Activated naive CD4-positive, alpha-beta T cell treated with anti-CD3 and anti-CD28 coated beads for 36 hours (primary cell): ENCODE results near the gene DNAL1. TPM values are rescaled to one million over a fixed set of nuclear protein-coding genes. Genes with fewer than 3 reads are reported as not detected.
"Not testable (repeated sequence)": the region's sequence is repeated elsewhere in the genome, so short reads cannot be mapped to it uniquely, and the experiment has no call there.

Source experiments
- CTCF ChIA-PET: fragments of 350-600 bp; sonication (Branson Sonifier 250); formaldehyde crosslinking; loops from one replicate; lab custom pipeline; 2021; ENCODE audit warnings: antibody characterized with exemption; lab: Charles Lee
- DNase-seq: peaks from one replicate; pipeline ENCODE4 v3.0.0-alpha.2; 2020
- H3K27ac Mint-ChIP-seq: one replicate; pipeline ENCODE4 v1.8.0; 2021; ENCODE audit warnings: mild to moderate bottlenecking, mixed read lengths
- H3K27me3 Mint-ChIP-seq: one replicate; pipeline ENCODE4 v1.8.0; 2021; ENCODE audit warnings: low read depth, mixed read lengths
- H3K36me3 Mint-ChIP-seq: one replicate; pipeline ENCODE4 v1.8.0; 2021; ENCODE audit warnings: low read depth, mixed read lengths
- H3K4me1 Mint-ChIP-seq: one replicate; pipeline ENCODE4 v1.8.0; 2021; ENCODE audit warnings: low read depth, mixed read lengths
- H3K4me3 Mint-ChIP-seq: one replicate; pipeline ENCODE4 v1.8.0; 2021; ENCODE audit warnings: mild to moderate bottlenecking, moderate library complexity, mixed read lengths
- H3K9me3 Mint-ChIP-seq: one replicate; pipeline ENCODE4 v1.8.0; 2021; ENCODE audit warnings: mixed read lengths
- intact Hi-C: fragments of 100-400 bp; cut with micrococcal nuclease; formaldehyde crosslinking; loops from one replicate; pipeline ENCODE4 v1.15.1; 2023
- total RNA-seq, 2 experiments: library from RNA; stranded (reverse); gene quantifications; one replicate each; pipeline ENCODE4 v1.2.3, GENCODE V29; 2021

The DNAL1 gene
- total RNA-seq, 2 experiments from 2014 or later, result 4.4 TPM

DNA sequence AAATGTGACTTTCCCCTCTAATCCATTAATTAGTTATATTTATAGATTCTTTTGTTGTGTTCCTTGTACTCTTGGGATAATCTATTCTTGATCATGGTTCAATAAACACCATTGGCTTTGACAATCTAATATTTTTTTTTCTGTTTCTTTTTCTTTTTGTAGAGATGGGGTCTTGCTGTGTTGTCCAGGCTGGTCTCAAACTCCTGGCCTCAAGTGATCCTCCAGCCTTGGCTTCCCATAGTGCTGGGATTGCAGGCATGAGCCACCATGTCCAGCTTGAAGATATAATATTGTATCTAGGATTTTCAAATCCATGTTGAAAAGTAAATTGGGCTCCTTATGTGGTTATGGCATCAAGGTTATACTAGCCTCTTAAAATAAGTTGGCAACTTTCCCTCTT, 6.2 kb downstream of the DNAL1 start:
- H3K36me3 Mint-ChIP-seq, result peaks cover 5% of the 10 kb centered on the region
- intact Hi-C loops, result no loop called here

DNA sequence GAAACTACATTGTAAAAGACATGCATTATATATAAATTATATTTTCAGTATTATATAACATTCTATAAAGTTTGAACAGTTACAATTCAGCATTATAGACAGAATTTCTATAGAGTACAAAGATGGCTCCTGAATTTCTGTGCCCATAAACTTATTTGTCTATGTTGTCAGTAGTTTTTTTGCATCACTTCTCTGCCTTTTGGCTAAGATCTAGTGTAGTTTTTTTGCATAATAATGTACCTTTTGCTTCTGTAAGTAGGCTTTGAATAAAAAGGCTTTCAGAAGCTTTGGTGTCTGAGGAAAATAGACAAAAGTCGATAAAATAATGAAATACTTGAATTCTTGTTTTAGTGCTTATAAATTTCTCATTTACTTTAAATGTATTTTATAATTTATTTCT, 11.1 kb downstream of the DNAL1 start:
- Mint-ChIP-seq H3K9me3 (no peaks in the 10 kb centered on the region), H3K4me3 (no peak overlapping the region), H3K27ac (no peak overlapping the region), H3K4me1 (no peaks in the 10 kb centered on the region), H3K27me3 (no peaks in the 10 kb centered on the region), H3K36me3 (peaks cover 9% of the 10 kb centered on the region)
- intact Hi-C loops, result no loop called here
- CTCF ChIA-PET, result no interaction called here
- no peak for DNase-seq

More for the DNA sequence above, 6.2 kb downstream of the DNAL1 start:
- Mint-ChIP-seq H3K27ac (no peak overlapping the region), H3K9me3 (no peaks in the 10 kb centered on the region), H3K4me3 (no peak overlapping the region), H3K4me1 (peaks cover 2% of the 10 kb centered on the region), H3K27me3 (no peaks in the 10 kb centered on the region)
- no peak for DNase-seq
- CTCF ChIA-PET, result interaction anchor here (1.3 kb wide), 1 partner anchor 60 kb away, joined by 3 read pairs; no protein-coding TSS in a partner anchor

DNA sequence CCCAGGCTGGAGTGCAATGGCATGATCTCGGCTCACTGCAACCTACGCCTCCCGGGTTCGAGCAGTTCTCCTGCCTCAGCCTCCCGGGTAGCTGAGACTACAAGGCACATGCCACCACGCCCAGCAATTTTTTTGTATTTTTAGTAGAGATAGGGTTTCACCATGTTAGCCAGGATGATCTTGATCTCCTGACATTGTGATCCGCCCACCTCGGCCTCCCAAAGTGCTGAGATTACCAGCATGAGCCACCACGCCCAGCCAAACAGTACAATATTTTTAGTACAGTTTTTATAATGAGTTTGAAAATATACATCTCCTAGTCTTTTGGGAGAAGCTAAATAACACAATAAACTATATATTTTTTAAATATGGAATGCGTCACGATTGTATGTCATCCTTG, 14.4 kb downstream of the DNAL1 start:
- intact Hi-C loops, H3K4me1 Mint-ChIP-seq, CTCF ChIA-PET, DNase-seq, H3K36me3 Mint-ChIP-seq, H3K27ac Mint-ChIP-seq, H3K9me3 Mint-ChIP-seq, H3K4me3 Mint-ChIP-seq, H3K27me3 Mint-ChIP-seq: not testable (repeated sequence)

- no peak overlapping the region for H3K4me3 Mint-ChIP-seq
- H3K27ac Mint-ChIP-seq, result no peak overlapping the region
- no peak for DNase-seq
- peaks cover 2% of the 10 kb centered on the region for H3K4me1 Mint-ChIP-seq
- CTCF ChIA-PET, result interaction anchor here (0.8 kb wide), 1 partner anchor 152 kb away, joined by 3 read pairs; no protein-coding TSS in a partner anchor
- H3K36me3 Mint-ChIP-seq, result peaks cover 8% of the 10 kb centered on the region
- intact Hi-C loops, result no loop called here
- H3K9me3 Mint-ChIP-seq, result no peaks in the 10 kb centered on the region
- H3K27me3 Mint-ChIP-seq, result no peaks in the 10 kb centered on the region
These were observed 15.7 kb downstream of the DNAL1 start for GRCh38 chr14:73660511-73660910.

GRCh38 chr14:73661872-73662271, 17.1 kb downstream of the DNAL1 start:
- CTCF ChIA-PET, result no interaction called here
- H3K9me3 Mint-ChIP-seq, result no peaks in the 10 kb centered on the region
- H3K27me3 Mint-ChIP-seq, result no peaks in the 10 kb centered on the region
- no peak for DNase-seq
- peaks cover 2% of the 10 kb centered on the region for H3K4me1 Mint-ChIP-seq
- intact Hi-C loops, result no loop called here
- no peak overlapping the region for H3K27ac Mint-ChIP-seq
- no peak overlapping the region for H3K4me3 Mint-ChIP-seq
- peaks cover 8% of the 10 kb centered on the region for H3K36me3 Mint-ChIP-seq

- CTCF ChIA-PET, result interaction anchor here (0.6 kb wide), 1 partner anchor 163 kb away, joined by 5 read pairs; no protein-coding TSS in a partner anchor
- H3K27me3 Mint-ChIP-seq, result no peaks in the 10 kb centered on the region
- DNase-seq, result no peak
- peaks cover 2% of the 10 kb centered on the region for H3K4me1 Mint-ChIP-seq
- H3K4me3 Mint-ChIP-seq, result no peak overlapping the region
- H3K27ac Mint-ChIP-seq, result no peak overlapping the region
- peaks cover 8% of the 10 kb centered on the region for H3K36me3 Mint-ChIP-seq
- intact Hi-C loops, result no loop called here
- no peaks in the 10 kb centered on the region for H3K9me3 Mint-ChIP-seq
These were observed 17.7 kb downstream of the DNAL1 start for GRCh38 chr14:73662487-73662943.

DNA sequence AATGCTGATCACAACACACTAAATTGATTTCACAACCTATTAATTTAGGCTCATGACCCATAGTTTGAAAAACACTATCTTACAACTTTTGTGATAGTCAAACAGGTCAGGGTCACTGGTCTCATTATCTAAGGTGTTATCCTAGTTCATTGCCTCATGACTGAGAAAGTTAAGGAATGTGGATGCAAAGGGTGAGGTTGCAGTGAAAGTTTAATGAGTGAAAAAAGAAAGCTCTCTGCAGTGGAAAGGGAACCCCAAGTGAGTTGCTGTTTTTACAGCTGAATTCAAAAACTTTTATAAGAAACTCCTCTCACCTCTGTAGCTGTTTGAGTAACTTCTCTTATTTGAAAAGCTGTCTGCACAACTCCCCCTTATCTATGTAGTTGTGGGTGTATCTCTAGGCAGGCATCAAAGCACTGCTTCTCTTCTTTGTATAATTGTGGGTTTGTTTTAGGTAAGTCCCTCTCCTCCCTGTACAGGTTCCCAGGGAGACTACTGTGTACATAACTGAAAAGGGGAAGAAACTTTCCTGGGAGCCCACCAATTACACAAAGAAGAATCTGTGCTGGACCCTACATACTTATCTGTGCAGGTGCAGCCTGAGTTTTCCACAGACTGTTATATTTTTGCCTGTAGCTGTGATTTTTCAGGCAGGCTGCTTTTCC, 18.9 kb downstream of the DNAL1 start:
- no peaks in the 10 kb centered on the region for H3K9me3 Mint-ChIP-seq
- DNase-seq, result no peak
- no peaks in the 10 kb centered on the region for H3K27me3 Mint-ChIP-seq
- H3K36me3 Mint-ChIP-seq, result peaks cover 8% of the 10 kb centered on the region
- H3K4me1 Mint-ChIP-seq, result peaks cover 2% of the 10 kb centered on the region
- intact Hi-C loops, result no loop called here
- no peak overlapping the region for H3K27ac Mint-ChIP-seq
- no peak overlapping the region for H3K4me3 Mint-ChIP-seq
- CTCF ChIA-PET, result interaction anchor here (0.6 kb wide), 1 partner anchor 13 kb away, joined by 3 read pairs; no protein-coding TSS in a partner anchor

GRCh38 chr14:73665130-73665529, 20.3 kb downstream of the DNAL1 start:
- CTCF ChIA-PET, result interaction anchor here (0.6 to 1.6 kb wide), 2 partner anchors 32 to 38 kb away, joined by 3 read pairs; no protein-coding TSS in a partner anchor
- H3K27me3 Mint-ChIP-seq, result no peaks in the 10 kb centered on the region
- H3K4me1 Mint-ChIP-seq, result peaks cover 2% of the 10 kb centered on the region
- intact Hi-C loops, result no loop called here
- no peak for DNase-seq
- H3K9me3 Mint-ChIP-seq, result no peaks in the 10 kb centered on the region
- no peak overlapping the region for H3K4me3 Mint-ChIP-seq
- H3K27ac Mint-ChIP-seq, result no peak overlapping the region
- H3K36me3 Mint-ChIP-seq, result peaks cover 8% of the 10 kb centered on the region

DNA sequence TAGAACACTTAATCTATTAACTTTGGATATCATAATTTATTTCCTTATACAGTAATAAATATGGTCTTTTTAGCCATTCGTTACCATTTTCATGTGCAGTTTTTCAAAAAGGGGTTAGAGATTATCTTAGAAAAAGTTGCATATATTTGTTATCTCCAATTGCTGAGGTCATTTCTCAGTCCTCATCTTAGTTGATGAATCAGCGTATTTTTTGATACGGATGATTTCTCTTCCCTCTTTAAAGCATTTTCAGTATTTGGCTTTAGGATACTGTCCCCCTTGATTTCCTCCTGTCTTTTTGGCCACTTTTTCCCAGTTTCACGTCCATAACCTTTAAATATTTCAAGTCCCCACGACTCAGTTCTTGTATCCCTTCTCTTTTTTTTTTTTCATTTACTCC, 21.8 kb downstream of the DNAL1 start:
- intact Hi-C loops, result no loop called here
- Mint-ChIP-seq H3K36me3 (peaks cover 5% of the 10 kb centered on the region), H3K4me1 (peaks cover 2% of the 10 kb centered on the region), H3K4me3 (no peak overlapping the region), H3K27me3 (no peaks in the 10 kb centered on the region), H3K9me3 (no peaks in the 10 kb centered on the region), H3K27ac (no peak overlapping the region)
- CTCF ChIA-PET, result no interaction called here
- no peak for DNase-seq

- DNase-seq, result no peak
- no peaks in the 10 kb centered on the region for H3K9me3 Mint-ChIP-seq
- CTCF ChIA-PET, result no interaction called here
- no peaks in the 10 kb centered on the region for H3K27me3 Mint-ChIP-seq
- peaks cover 2% of the 10 kb centered on the region for H3K4me1 Mint-ChIP-seq
- no peak overlapping the region for H3K27ac Mint-ChIP-seq
- peaks cover under 1% of the 10 kb centered on the region for H3K36me3 Mint-ChIP-seq
- no peak overlapping the region for H3K4me3 Mint-ChIP-seq
- intact Hi-C loops, result no loop called here
These were observed 23.1 kb downstream of the DNAL1 start for GRCh38 chr14:73667854-73668253.

DNA sequence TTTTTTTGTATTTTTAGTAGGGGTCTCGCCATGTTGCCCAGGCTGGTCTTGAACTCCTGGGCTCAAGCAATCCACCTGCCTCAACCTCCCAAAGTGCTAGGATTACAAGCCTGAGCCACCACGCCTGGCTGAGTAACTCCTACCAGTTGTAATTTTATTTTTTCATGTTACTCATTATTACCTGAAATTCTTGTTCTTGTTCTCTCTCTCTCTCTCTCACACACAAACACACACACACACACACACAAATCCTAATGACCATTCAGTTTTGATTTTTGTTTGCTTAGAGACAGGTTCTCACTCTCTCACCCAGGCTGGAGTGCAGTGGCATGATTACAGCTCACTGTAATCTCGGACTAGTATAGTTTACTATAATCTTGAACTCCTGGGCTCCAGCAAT, 30.2 kb downstream of the DNAL1 start:
- Mint-ChIP-seq H3K4me1 (no peaks in the 10 kb centered on the region), H3K27me3 (no peaks in the 10 kb centered on the region), H3K27ac (no peak overlapping the region), H3K4me3 (no peak overlapping the region), H3K36me3 (no peaks in the 10 kb centered on the region), H3K9me3 (no peaks in the 10 kb centered on the region)
- CTCF ChIA-PET, result interaction anchor here (0.7 to 0.8 kb wide), 2 partner anchors 202 to 1206 kb away, joined by 3 read pairs; no protein-coding TSS in a partner anchor
- intact Hi-C loops, result no loop called here
- no peak for DNase-seq

DNA sequence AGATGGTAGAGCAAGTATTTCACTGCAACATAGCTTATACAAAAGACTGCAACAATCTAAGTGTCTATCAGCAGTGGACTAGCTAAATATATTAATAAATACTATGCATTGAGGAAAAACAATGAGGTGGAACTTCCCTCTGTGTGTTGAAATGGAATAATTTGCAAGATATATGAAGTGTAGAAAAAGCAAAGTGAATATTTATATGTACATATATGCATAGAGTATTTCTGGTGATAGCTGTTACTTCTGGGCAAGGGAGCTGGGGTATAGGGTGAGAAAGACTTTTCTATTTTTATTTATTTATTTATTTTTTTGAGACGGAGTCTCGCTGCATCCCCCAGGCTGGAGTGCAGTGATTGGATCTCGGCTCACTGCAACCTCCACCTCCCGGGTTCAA, 33.9 kb downstream of the DNAL1 start:
- Mint-ChIP-seq H3K9me3 (no peaks in the 10 kb centered on the region), H3K36me3 (no peaks in the 10 kb centered on the region), H3K27ac (no peak overlapping the region), H3K27me3 (no peaks in the 10 kb centered on the region), H3K4me1 (no peaks in the 10 kb centered on the region), H3K4me3 (no peak overlapping the region)
- DNase-seq, result no peak
- CTCF ChIA-PET, result interaction anchor here (0.5 to 1.1 kb wide), 3 partner anchors 13 to 148 kb away, joined by 3 read pairs; no protein-coding TSS in a partner anchor
- intact Hi-C loops, result no loop called here

- no peaks in the 10 kb centered on the region for H3K4me1 Mint-ChIP-seq
- H3K27me3 Mint-ChIP-seq, result no peaks in the 10 kb centered on the region
- no peak overlapping the region for H3K27ac Mint-ChIP-seq
- H3K36me3 Mint-ChIP-seq, result no peaks in the 10 kb centered on the region
- no peak overlapping the region for H3K4me3 Mint-ChIP-seq
- H3K9me3 Mint-ChIP-seq, result no peaks in the 10 kb centered on the region
- DNase-seq, result no peak
- CTCF ChIA-PET, result no interaction called here
- intact Hi-C loops, result no loop called here
These were observed 36.0 kb downstream of the DNAL1 start for GRCh38 chr14:73680821-73681220.
